Neutrophil (primary cell): Measurements from ENCODE around the gene MGRN1.

Source experiments
- H3K27ac ChIP-seq: fragments of 200-600 bp; sonication (generic); 2 replicates; pipeline ENCODE4 v1.5.1; 2016; ENCODE audit warnings: mild to moderate bottlenecking, moderate library complexity
- H3K27me3 ChIP-seq: fragments of 200-600 bp; sonication (generic); 2 replicates; pipeline ENCODE4 v1.6.0; 2016; ENCODE audit warnings: mild to moderate bottlenecking
- H3K36me3 ChIP-seq: fragments of 200-600 bp; sonication (generic); 2 replicates; pipeline ENCODE4 v1.5.1; 2017
- H3K4me1 ChIP-seq, 2 experiments: fragments of 200-600 bp in 1 of 2; sonication (generic) in 1 of 2; 1 replicate in 1 of 2; 2 replicates in 1 of 2; pipeline versions ENCODE4 v1.5.1 to v1.6.1; 2013 to 2016; ENCODE audit warnings: low read depth in 1 of 2, low read length in 1 of 2, mild to moderate bottlenecking in 1 of 2, moderate library complexity in 1 of 2; ENCODE audit not compliant: control insufficient read depth in 1 of 2, insufficient read depth in 1 of 2
- H3K4me3 ChIP-seq, 2 experiments: fragments of 200-600 bp in 1 of 2; sonication (generic) in 1 of 2; 1 replicate in 1 of 2; 2 replicates in 1 of 2; pipeline ENCODE4 v1.5.1; 2013 to 2016; ENCODE audit warnings: low read depth in 1 of 2, low read length in 1 of 2, mild to moderate bottlenecking in 1 of 2, moderate library complexity in 1 of 2
- H3K9me3 ChIP-seq: fragments of 200-600 bp; sonication (generic); 2 replicates; pipeline ENCODE4 v1.5.1; 2016
- CTCF ChIP-seq: fragments of 200-600 bp; sonication (generic); IDR thresholded peaks from 2 replicates; pipeline ENCODE4 v1.5.1; 2016; ENCODE audit warnings: antibody characterized with exemption

The MGRN1 gene

GRCh38 chr16:4604401-4604800, 20.2 kb upstream of the MGRN1 start:
- Histone ChIP-seq H3K27ac (no peak overlapping the region), H3K4me3 (no peak overlapping the region), H3K4me1 (no peaks in the 10 kb centered on the region), H3K9me3 (no peaks in the 10 kb centered on the region), H3K36me3 (peaks cover 30% of the 10 kb centered on the region), H3K27me3 (peaks cover 9% of the 10 kb centered on the region)
- no peak for TF ChIP-seq CTCF

- H3K9me3 ChIP-seq: no peaks in the 10 kb centered on the region
- H3K4me3 ChIP-seq: no peak overlapping the region
- no peak for TF ChIP-seq CTCF
- peaks cover 1 to 3% of the 10 kb centered on the region in 2 experiments for H3K4me1 ChIP-seq
- H3K27me3 ChIP-seq: peaks cover 5% of the 10 kb centered on the region
- H3K36me3 ChIP-seq: peaks cover 43% of the 10 kb centered on the region
- no peak overlapping the region for H3K27ac ChIP-seq
Measured at GRCh38 chr16:4606354-4606753, 18.3 kb upstream of the MGRN1 start.

GRCh38 chr16:4607841-4608703, 16.6 kb upstream of the MGRN1 start:
- Histone ChIP-seq H3K27ac (no peak overlapping the region), H3K4me3 (no peak overlapping the region), H3K4me1 (peaks cover 18% of the 10 kb centered on the region in 2 experiments), H3K27me3 (no peaks in the 10 kb centered on the region), H3K9me3 (no peaks in the 10 kb centered on the region), H3K36me3 (peaks cover 43% of the 10 kb centered on the region)
- TF ChIP-seq CTCF: no peak

- TF ChIP-seq CTCF: no peak
- H3K9me3 ChIP-seq: no peaks in the 10 kb centered on the region
- peaks cover 43% of the 10 kb centered on the region for H3K36me3 ChIP-seq
- peaks cover 24% of the 10 kb centered on the region in 2 experiments for H3K4me1 ChIP-seq
- H3K27me3 ChIP-seq: no peaks in the 10 kb centered on the region
- no peak overlapping the region for H3K4me3 ChIP-seq
- no peak overlapping the region for H3K27ac ChIP-seq
Measured at GRCh38 chr16:4608704-4608980, 16.0 kb upstream of the MGRN1 start.

- no peak for TF ChIP-seq CTCF
- peaks cover 29 to 30% of the 10 kb centered on the region in 2 experiments for H3K4me1 ChIP-seq
- H3K27me3 ChIP-seq: no peaks in the 10 kb centered on the region
- H3K27ac ChIP-seq: no peak overlapping the region
- H3K36me3 ChIP-seq: peaks cover 43% of the 10 kb centered on the region
- no peak overlapping the region for H3K4me3 ChIP-seq
- H3K9me3 ChIP-seq: no peaks in the 10 kb centered on the region
Measured at GRCh38 chr16:4609200-4610010, 15.2 kb upstream of the MGRN1 start.
